GM23248 (cell line): ENCODE data around the gene CADM4. TPM values are rescaled to one million over a fixed set of nuclear protein-coding genes. Genes with fewer than 3 reads are reported as not detected.

ENCODE experiments used
- DNase-seq: peaks from one replicate; pipeline ENCODE4 v3.0.0-alpha.2; 2015
- H2AFZ ChIP-seq: fragments of 200-600 bp; sonication (generic); 2 replicates; pipeline ENCODE4 v1.6.1; 2016; ENCODE audit warnings: antibody characterized with exemption
- H3F3A ChIP-seq: fragments of 200-600 bp; sonication (generic); 2 replicates; pipeline ENCODE4 v1.6.1; 2016; ENCODE audit warnings: mild to moderate bottlenecking, antibody characterized with exemption, mixed run types; ENCODE audit not compliant: insufficient read depth
- H3K27ac ChIP-seq: fragments of 200-600 bp; sonication (generic); 2 replicates; pipeline ENCODE4 v1.5.1; 2016; ENCODE audit warnings: mild to moderate bottlenecking
- H3K27me3 ChIP-seq: fragments of 200-600 bp; sonication (generic); replicated peaks from 2 replicates; pipeline ENCODE4 v1.6.1; 2016; ENCODE audit warnings: mild to moderate bottlenecking; ENCODE audit not compliant: insufficient read depth
- H3K36me3 ChIP-seq: fragments of 200-600 bp; sonication (generic); 2 replicates; pipeline ENCODE4 v1.6.1; 2016; ENCODE audit warnings: low read depth, mild to moderate bottlenecking
- H3K4me1 ChIP-seq: fragments of 200-600 bp; sonication (generic); 2 replicates; pipeline ENCODE4 v1.6.1; 2016; ENCODE audit warnings: mild to moderate bottlenecking; ENCODE audit not compliant: insufficient read depth
- H3K4me2 ChIP-seq: fragments of 200-600 bp; sonication (generic); one replicate; pipeline ENCODE4 v1.6.1; 2016; ENCODE audit warnings: mild to moderate bottlenecking; ENCODE audit not compliant: unreplicated experiment
- H3K4me3 ChIP-seq: fragments of 200-600 bp; sonication (generic); 2 replicates; pipeline ENCODE4 v1.5.1; 2016; ENCODE audit warnings: mild to moderate bottlenecking
- H3K79me2 ChIP-seq: fragments of 200-600 bp; sonication (generic); 2 replicates; pipeline ENCODE4 v1.6.1; 2016; ENCODE audit warnings: mild to moderate bottlenecking; ENCODE audit not compliant: insufficient read depth
- H3K9ac ChIP-seq: fragments of 200-600 bp; sonication (generic); 2 replicates; pipeline ENCODE4 v1.6.1; 2016; ENCODE audit warnings: mild to moderate bottlenecking
- H3K9me2 ChIP-seq: fragments of 200-600 bp; sonication (generic); 2 replicates; pipeline ENCODE4 v1.6.1; 2016; ENCODE audit warnings: mixed run types, mild to moderate bottlenecking, moderate library complexity; ENCODE audit not compliant: insufficient read depth
- H3K9me3 ChIP-seq: fragments of 200-600 bp; sonication (generic); one replicate; pipeline ENCODE4 v1.6.1; 2017; ENCODE audit warnings: low read depth
- H4K20me1 ChIP-seq: fragments of 200-600 bp; sonication (generic); 2 replicates; pipeline ENCODE4 v1.6.0; 2016; ENCODE audit not compliant: insufficient read depth
- EZH2 ChIP-seq: fragments of 200-600 bp; sonication (generic); IDR thresholded peaks from 2 replicates; pipeline ENCODE4 v1.6.1; 2018; ENCODE audit warnings: antibody characterized with exemption, mild to moderate bottlenecking; ENCODE audit not compliant: insufficient read depth, poor library complexity, severe bottlenecking
- EZH2phosphoT487 ChIP-seq: fragments of 200-600 bp; sonication (generic); IDR thresholded peaks from 2 replicates; pipeline ENCODE4 v1.6.1; 2018; ENCODE audit warnings: antibody characterized with exemption, moderate library complexity, mild to moderate bottlenecking, low read depth; ENCODE audit not compliant: insufficient read depth
- WGBS, 2 experiments: methylation state at CpG; one replicate each; pipeline ENCODE4 v1.1.6; 2015 to 2017; ENCODE audit warnings: low lambda C conversion rate in 2 of 2, low coverage in 1 of 2; ENCODE audit errors: missing lambda C conversion rate in 2 of 2; 5-methylcytosine and 5-hydroxymethylcytosine counted together
- in situ Hi-C: fragments of 300-500 bp; cut with MboI; formaldehyde crosslinking; loops from 2 replicates; pipeline ENCODE4 v1.15.0; 2020
- polyA plus RNA-seq: library from polyadenylated mRNA; unstranded; fragments of >200 nt; fragmentation: Nextera tagmentation; extraction: Ambion mirVana; gene quantifications from 2 replicates; pipeline ENCODE4 v1.2.1, GENCODE V29; 2016
- total RNA-seq: library from RNA; depleted of rRNA; stranded (reverse); fragments of >200 nt; shearing (Covaris generic); gene quantifications from 2 replicates; pipeline ENCODE4 v1.2.3, GENCODE V29; 2014

The CADM4 gene
- total and polyA plus RNA-seq, 2 experiments from 2014 or later = 0.14 to 1.7 TPM

GRCh38 chr19:43586346-43586745 is 53.3 kb downstream of the CADM4 start:
- H3K4me1 ChIP-seq = no peaks in the 10 kb centered on the region
- 78 to 86% methylated on average over 2 of the region's 2 CpGs for WGBS, 2 experiments
- in situ Hi-C loops = no loop called here
- no peak overlapping the region for H3K4me2 ChIP-seq
- peaks cover 10% of the 10 kb centered on the region; the same call in 1 of the 2 replicates for H3K36me3 ChIP-seq
- H2AFZ ChIP-seq = no peak overlapping the region
- no peak for DNase-seq
- H4K20me1 ChIP-seq = no peaks in the 10 kb centered on the region
- H3K9me2 ChIP-seq = no peaks in the 10 kb centered on the region
- no peak overlapping the region for H3K9ac ChIP-seq
- TF ChIP-seq EZH2phosphoT487 = no peak
- no peak for TF ChIP-seq EZH2
- peaks cover 4% of the 10 kb centered on the region; the same call in 1 of the 2 replicates for H3F3A ChIP-seq
- no peak overlapping the region for H3K4me3 ChIP-seq
- no peaks in the 10 kb centered on the region for H3K27me3 ChIP-seq
- peaks cover 30% of the 10 kb centered on the region for H3K79me2 ChIP-seq
- no peaks in the 10 kb centered on the region for H3K9me3 ChIP-seq
- H3K27ac ChIP-seq = no peak overlapping the region

- Histone ChIP-seq H4K20me1 (no peaks in the 10 kb centered on the region), H3K36me3 (peaks cover 10% of the 10 kb centered on the region; the same call in 1 of the 2 replicates), H3K4me3 (no peak overlapping the region), H3K27me3 (no peaks in the 10 kb centered on the region), H3K27ac (no peak overlapping the region), H2AFZ (no peak overlapping the region), H3K9ac (no peak overlapping the region), H3K4me1 (no peaks in the 10 kb centered on the region), H3K9me2 (no peaks in the 10 kb centered on the region), H3F3A (peaks cover 4% of the 10 kb centered on the region; the same call in 1 of the 2 replicates), H3K79me2 (peaks cover 12% of the 10 kb centered on the region), H3K4me2 (no peak overlapping the region), H3K9me3 (no peaks in the 10 kb centered on the region)
- WGBS, 2 experiments = 96 to 100% methylated on average over 1 of the region's 1 CpG
- TF ChIP-seq EZH2 = no peak
- TF ChIP-seq EZH2phosphoT487 = no peak
- in situ Hi-C loops = no loop called here
- no peak for DNase-seq
Observed at GRCh38 chr19:43584484-43584883, 55.2 kb downstream of the CADM4 start.

GRCh38 chr19:43582495-43582894 is 57.2 kb downstream of the CADM4 start:
- in situ Hi-C loops = no loop called here
- Histone ChIP-seq H3K79me2 (peaks cover 5% of the 10 kb centered on the region; the same call in 1 of the 2 replicates), H3K27ac (no peak overlapping the region), H3K27me3 (no peaks in the 10 kb centered on the region), H3K36me3 (peaks cover 6% of the 10 kb centered on the region; the same call in 1 of the 2 replicates), H3K9ac (no peak overlapping the region), H3K4me2 (no peak overlapping the region), H3K9me3 (no peaks in the 10 kb centered on the region), H3K4me3 (no peak overlapping the region), H3K9me2 (no peaks in the 10 kb centered on the region), H4K20me1 (no peaks in the 10 kb centered on the region), H3K4me1 (no peaks in the 10 kb centered on the region), H2AFZ (no peak overlapping the region), H3F3A (peaks cover 4% of the 10 kb centered on the region; the same call in 1 of the 2 replicates)
- 91 to 95% methylated on average over 2 of the region's 2 CpGs for WGBS, 2 experiments
- no peak for TF ChIP-seq EZH2
- TF ChIP-seq EZH2phosphoT487 = no peak
- DNase-seq = no peak

GRCh38 chr19:43581467-43581866 is 58.2 kb downstream of the CADM4 start:
- Histone ChIP-seq H3K9me3 (no peaks in the 10 kb centered on the region), H3F3A (peaks cover 4% of the 10 kb centered on the region; the same call in 1 of the 2 replicates), H3K4me1 (no peaks in the 10 kb centered on the region), H3K9ac (no peak overlapping the region), H3K4me2 (no peak overlapping the region), H3K9me2 (no peaks in the 10 kb centered on the region), H3K27me3 (no peaks in the 10 kb centered on the region), H3K4me3 (no peak overlapping the region), H3K79me2 (no peaks in the 10 kb centered on the region), H2AFZ (no peak overlapping the region; the same call in 1 of the 2 replicates), H3K36me3 (no peaks in the 10 kb centered on the region), H4K20me1 (no peaks in the 10 kb centered on the region), H3K27ac (no peak overlapping the region)
- in situ Hi-C loops = no loop called here
- no peak for TF ChIP-seq EZH2phosphoT487
- no peak for TF ChIP-seq EZH2
- DNase-seq = no peak
- 68 to 70% methylated on average over 7 of the region's 7 CpGs for WGBS, 2 experiments

- TF ChIP-seq EZH2phosphoT487 (no peak), EZH2 (no peak)
- DNase-seq = no peak
- no peaks in the 10 kb centered on the region for H3K36me3 ChIP-seq
- no peak overlapping the region for H2AFZ ChIP-seq
- peaks cover 6% of the 10 kb centered on the region for H3K4me1 ChIP-seq
- no peak overlapping the region for H3K4me3 ChIP-seq
- H3K9ac ChIP-seq = no peak overlapping the region
- H3K9me3 ChIP-seq = no peaks in the 10 kb centered on the region
- no peak overlapping the region for H3K4me2 ChIP-seq
- H3K79me2 ChIP-seq = peaks cover 15% of the 10 kb centered on the region
- H3K27ac ChIP-seq = no peak overlapping the region
- in situ Hi-C loops = no loop called here
- H4K20me1 ChIP-seq = no peaks in the 10 kb centered on the region
- no peaks in the 10 kb centered on the region; the same call in 1 of the 2 replicates for H3F3A ChIP-seq
- WGBS, 2 experiments = 87 to 95% methylated on average over 3 of the region's 3 CpGs
- H3K9me2 ChIP-seq = no peaks in the 10 kb centered on the region
- H3K27me3 ChIP-seq = no peaks in the 10 kb centered on the region
Observed at GRCh38 chr19:43578787-43579186, 60.9 kb downstream of the CADM4 start.
